ENCODE data around the gene CYP4F8.

- TF ChIP-seq POLR2AphosphoS5 (IDR thresholded peaks at IDR 0.05; ENCODE audit: borderline replicate concordance, low read depth, low read length) (no peak), EZH2 (IDR thresholded peaks at IDR 0.05) (no peak), FOXP2 (optimal IDR thresholded peaks at IDR 0.05; ENCODE audit: control extremely low read depth, extremely low read length, insufficient read depth) (no peak)
These were observed 21.0 kb downstream of the CYP4F8 start for GRCh38 chr19:15636026-15636425.
